ENCODE data around the gene COG8. TPM values are rescaled to one million over a fixed set of nuclear protein-coding genes. Genes with fewer than 3 reads are reported as not detected.
A peak's percentile ranks its signal among the peaks of the same experiment; 100 is the strongest.

The COG8 gene
- total RNA-seq, 1 experiment from 2014 or later = 77.0 TPM

- DNase-seq (ENCODE audit: low spot score) = no peak
- in situ Hi-C loops (cut with HindIII; ENCODE audit: low sequenced_read_pairs) = no loop called here
Measured at GRCh38 chr16:69350536-69351133, 11.3 kb upstream of the COG8 start.

GRCh38 chr16:69349536-69349935, 10.2 kb upstream of the COG8 start:
- no peak for DNase-seq (ENCODE audit: low spot score)
- in situ Hi-C loops (cut with HindIII; ENCODE audit: low sequenced_read_pairs) = no loop called here

- in situ Hi-C loops (cut with HindIII; ENCODE audit: low sequenced_read_pairs) = no loop called here
- DNase-seq (ENCODE audit: low spot score) = no peak
Measured at GRCh38 chr16:69348222-69348621, 8.9 kb upstream of the COG8 start.

GRCh38 chr16:69346683-69347082, 7.3 kb upstream of the COG8 start:
- DNase-seq (ENCODE audit: low spot score) = no peak
- in situ Hi-C loops (cut with HindIII; ENCODE audit: low sequenced_read_pairs) = no loop called here

- in situ Hi-C loops (cut with HindIII; ENCODE audit: low sequenced_read_pairs) = no loop called here
- no peak for DNase-seq (ENCODE audit: low spot score)
Measured at GRCh38 chr16:69345923-69346322, 6.6 kb upstream of the COG8 start.

GRCh38 chr16:69344171-69344570, 4.8 kb upstream of the COG8 start:
- DNase-seq (ENCODE audit: low spot score) = no peak
- in situ Hi-C loops (cut with HindIII; ENCODE audit: low sequenced_read_pairs) = no loop called here

- in situ Hi-C loops (cut with HindIII; ENCODE audit: low sequenced_read_pairs) = no loop called here
- DNase-seq (ENCODE audit: low spot score) = no peak
Measured at GRCh38 chr16:69340095-69340644, 806 bp upstream of the COG8 start.

- no peak for DNase-seq (ENCODE audit: low spot score)
- in situ Hi-C loops (cut with HindIII; ENCODE audit: low sequenced_read_pairs) = no loop called here
Measured at GRCh38 chr16:69338557-69339288, 641 bp downstream of the COG8 start.

- no peak for DNase-seq (ENCODE audit: low spot score)
Measured at GRCh38 chr16:69334696-69335095, 4.7 kb downstream of the COG8 start.

GRCh38 chr16:69330286-69331109, 8.9 kb downstream of the COG8 start, which contains the start of gene PDF:
Gene PDF, minus strand, starts transcription at chr16:69330588. Its CDS starts 18 bp downstream, at chr16:69330570.
- in situ Hi-C loops (cut with HindIII; ENCODE audit: low sequenced_read_pairs) = no loop called here
- DNase-seq (ENCODE audit: low spot score) = peak; percentile 93

More at GRCh38 chr16:69334696-69335095, 4.7 kb downstream of the COG8 start:
- in situ Hi-C loops (cut with HindIII; ENCODE audit: low sequenced_read_pairs) = no loop called here

GRCh38 chr16:69329369-69330285, 9.7 kb downstream of the COG8 start:
- in situ Hi-C loops (cut with HindIII; ENCODE audit: low sequenced_read_pairs) = no loop called here
- DNase-seq (ENCODE audit: low spot score) = no peak

GRCh38 chr16:69328854-69329316, 10.5 kb downstream of the COG8 start:
- DNase-seq (ENCODE audit: low spot score) = no peak
- in situ Hi-C loops (cut with HindIII; ENCODE audit: low sequenced_read_pairs) = no loop called here

GRCh38 chr16:69327585-69328310, 11.6 kb downstream of the COG8 start:
- in situ Hi-C loops (cut with HindIII; ENCODE audit: low sequenced_read_pairs) = no loop called here

GRCh38 chr16:69326172-69326873, 13.0 kb downstream of the COG8 start:
- no peak for DNase-seq (ENCODE audit: low spot score)
- in situ Hi-C loops (cut with HindIII; ENCODE audit: low sequenced_read_pairs) = no loop called here

More at GRCh38 chr16:69327585-69328310, 11.6 kb downstream of the COG8 start:
- DNase-seq (ENCODE audit: low spot score) = no peak

- in situ Hi-C loops (cut with HindIII; ENCODE audit: low sequenced_read_pairs) = no loop called here
- DNase-seq (ENCODE audit: low spot score) = no peak
Measured at GRCh38 chr16:69325784-69326171, 13.6 kb downstream of the COG8 start.

GRCh38 chr16:69324585-69325253, 14.6 kb downstream of the COG8 start:
- in situ Hi-C loops (cut with HindIII; ENCODE audit: low sequenced_read_pairs) = no loop called here
- DNase-seq (ENCODE audit: low spot score) = no peak

GRCh38 chr16:69324013-69324531, 15.3 kb downstream of the COG8 start:
- in situ Hi-C loops (cut with HindIII; ENCODE audit: low sequenced_read_pairs) = no loop called here
- peak; percentile 74 for DNase-seq (ENCODE audit: low spot score)

Measured in G401 (cell line).